ENCODE data around the gene EML4. TPM values are rescaled to one million over a fixed set of nuclear protein-coding genes. Genes with fewer than 3 reads are reported as not detected.

The EML4 gene
- total and polyA plus RNA-seq, 2 of the 13 experiments (the other 11 are each of a cell fraction or from before 2014, with no cell fraction given): 243 to 476 TPM

DNA sequence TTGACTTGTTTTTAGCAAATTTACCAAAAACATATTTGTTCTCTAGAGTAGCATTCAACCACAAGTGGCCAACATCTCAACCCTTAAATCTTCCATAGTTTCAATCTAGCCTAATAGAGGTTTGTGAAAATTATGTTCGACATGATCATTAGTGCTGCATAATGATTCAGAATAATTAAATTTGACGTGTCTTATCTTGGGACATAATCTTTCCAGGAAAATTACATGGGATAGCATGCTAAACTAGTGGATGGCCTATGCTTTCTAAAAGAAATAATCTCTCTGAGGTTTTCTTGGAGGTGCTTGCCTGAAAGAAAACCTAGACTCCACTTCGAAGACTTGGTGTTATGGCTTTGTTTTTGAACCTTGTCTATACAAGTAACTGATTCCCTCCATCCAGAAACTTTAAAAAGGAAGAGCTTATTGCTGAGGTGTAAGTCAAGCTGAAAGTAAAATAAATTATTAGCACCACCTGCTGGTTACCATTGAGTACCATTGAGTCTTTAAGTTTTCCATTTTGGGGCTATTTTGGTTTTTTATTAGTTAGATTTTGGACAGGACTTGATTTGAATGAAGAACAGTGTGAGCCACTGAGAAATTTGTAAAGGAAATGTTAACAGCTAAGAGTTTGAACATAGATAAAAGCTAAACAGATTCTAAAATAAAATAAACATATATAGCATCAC lies 159.1 kb downstream of the EML4 start:
- WGBS (ENCODE audit: low lambda C conversion rate): 94% methylated on average over 3 of the region's 3 CpGs
- Histone ChIP-seq H3K27me3 (ENCODE audit: control insufficient read depth in 1 of 2, insufficient read depth in 2 of 2, low read length in 2 of 2) (no peaks in the 10 kb centered on the region), H3K27ac (ENCODE audit: extremely low read length, insufficient read depth, low read length) (no peak overlapping the region), H3K4me3 (replicated peaks in 1 of 3; ENCODE audit: insufficient read depth in 1 of 3, low read depth in 2 of 3, low read length in 3 of 3) (no peak overlapping the region), H3K79me2 (ENCODE audit: insufficient read depth, low read length) (no peaks in the 10 kb centered on the region), H4K20me1 (ENCODE audit: insufficient read depth, low read length) (peaks cover 64% of the 10 kb centered on the region), H3K36me3 (replicated peaks in 1 of 2; ENCODE audit: control insufficient read depth in 1 of 2, insufficient read depth in 2 of 2, low read length in 2 of 2) (peaks cover 31 to 94% of the 10 kb centered on the region in 2 experiments), H3K4me1 (ENCODE audit: insufficient read depth, low read length) (peaks cover 39% of the 10 kb centered on the region), H2AFZ (ENCODE audit: low read length) (no peak overlapping the region), H3K9ac (ENCODE audit: insufficient read depth, low read depth, low read length) (no peak overlapping the region), H3K4me2 (ENCODE audit: low read depth, low read length) (no peak overlapping the region), H3K9me3 (ENCODE audit: low read length) (no peaks in the 10 kb centered on the region)
- intact Hi-C loops (cut with micrococcal nuclease; ENCODE audit: unreplicated experiment): loop anchor here (5.0 kb wide), 1 partner anchor 236 kb away; no protein-coding TSS in a partner anchor
- no peak for FAIRE-seq
- ChIA-PET CTCF (ENCODE audit: low intra/inter-chr PET ratio, low total read pairs) (no interaction called here), POLR2A (no interaction called here)
- ATAC-seq: no peak
- no TSS peak for BruUV-seq (replicated peaks)
- in situ Hi-C loops (cut with HindIII; ENCODE audit: extremely low pct_ligation_motif_present, low pct_unique_long_range_greater_than_20kb): no loop called here
- DNase-seq (ENCODE audit: low spot score): no peak
- TF ChIP-seq SMYD3 (CRISPR knock-in tag; IDR thresholded peaks at IDR 0.05) (0 out of 2 replicates have a peak, but pooled peaks have one; percentile 45), SCMH1 (CRISPR knock-in tag; IDR thresholded peaks at IDR 0.05; ENCODE audit: borderline replicate concordance) (no peak), HMG20B (CRISPR knock-in tag; conservative IDR thresholded peaks at IDR 0.05) (no peak), ZNF703 (CRISPR knock-in tag; IDR thresholded peaks at IDR 0.05; ENCODE audit: borderline replicate concordance) (no peak), FOSL1 (CRISPR knock-in tag; IDR thresholded peaks at IDR 0.05; ENCODE audit: borderline replicate concordance) (no peak), ZNF607 (CRISPR knock-in tag; IDR thresholded peaks at IDR 0.05; ENCODE audit: borderline replicate concordance) (no peak), ZNF720 (CRISPR knock-in tag; IDR thresholded peaks at IDR 0.05) (no peak), ZNF234 (CRISPR knock-in tag; conservative IDR thresholded peaks at IDR 0.05) (no peak), SRF (IDR thresholded peaks at IDR 0.05; ENCODE audit: low read depth, low read length) (no peak), RBM22 (optimal IDR thresholded peaks at IDR 0.05; ENCODE audit: low read length) (peak; percentile 70), ZNF616 (CRISPR knock-in tag; IDR thresholded peaks at IDR 0.05; ENCODE audit: low read depth) (no peak), ELF4 (CRISPR knock-in tag; IDR thresholded peaks at IDR 0.05; ENCODE audit: borderline replicate concordance) (0 out of 2 replicates have a peak, but pooled peaks have one; percentile 20), POLR2AphosphoS2 (IDR thresholded peaks at IDR 0.05; ENCODE audit: low read depth, low read length) (0 out of 2 replicates have a peak, but pooled peaks have one; percentile 65), SSRP1 (CRISPR knock-in tag; IDR thresholded peaks at IDR 0.05) (0 out of 2 replicates have a peak, but pooled peaks have one; percentile 33)
- TF ChIP-seq, protein P1, sequence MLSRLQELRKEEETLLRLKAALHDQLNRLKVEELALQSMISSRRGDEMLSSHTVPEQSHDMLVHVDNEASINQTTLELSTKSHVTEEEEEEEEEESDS (CRISPR knock-in tag; IDR thresholded peaks at IDR 0.05; ENCODE audit: borderline replicate concordance): no peak
- TF ChIP-seq, protein P2, sequence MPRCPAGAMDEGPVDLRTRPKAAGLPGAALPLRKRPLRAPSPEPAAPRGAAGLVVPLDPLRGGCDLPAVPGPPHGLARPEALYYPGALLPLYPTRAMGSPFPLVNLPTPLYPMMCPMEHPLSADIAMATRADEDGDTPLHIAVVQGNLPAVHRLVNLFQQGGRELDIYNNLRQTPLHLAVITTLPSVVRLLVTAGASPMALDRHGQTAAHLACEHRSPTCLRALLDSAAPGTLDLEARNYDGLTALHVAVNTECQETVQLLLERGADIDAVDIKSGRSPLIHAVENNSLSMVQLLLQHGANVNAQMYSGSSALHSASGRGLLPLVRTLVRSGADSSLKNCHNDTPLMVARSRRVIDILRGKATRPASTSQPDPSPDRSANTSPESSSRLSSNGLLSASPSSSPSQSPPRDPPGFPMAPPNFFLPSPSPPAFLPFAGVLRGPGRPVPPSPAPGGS (CRISPR knock-in tag; IDR thresholded peaks at IDR 0.05): no peak
- TF ChIP-seq, protein P3, sequence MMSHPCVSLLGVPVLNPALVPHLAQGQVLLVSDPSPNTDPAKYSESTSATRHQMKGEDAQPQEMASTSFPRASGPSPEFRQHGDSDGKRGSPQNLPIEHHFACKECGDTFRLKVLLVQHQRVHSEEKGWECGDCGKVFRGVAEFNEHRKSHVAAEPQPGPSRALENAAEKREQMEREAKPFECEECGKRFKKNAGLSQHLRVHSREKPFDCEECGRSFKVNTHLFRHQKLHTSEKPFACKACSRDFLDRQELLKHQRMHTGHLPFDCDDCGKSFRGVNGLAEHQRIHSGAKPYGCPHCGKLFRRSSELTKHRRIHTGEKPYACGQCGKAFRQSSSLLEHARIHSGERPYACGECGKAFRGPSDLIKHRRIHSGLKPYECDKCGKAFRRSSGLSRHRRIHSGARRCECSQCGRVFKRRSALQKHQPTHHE (CRISPR knock-in tag; IDR thresholded peaks at IDR 0.05; ENCODE audit: borderline replicate concordance): no peak
- TF ChIP-seq, protein P4, sequence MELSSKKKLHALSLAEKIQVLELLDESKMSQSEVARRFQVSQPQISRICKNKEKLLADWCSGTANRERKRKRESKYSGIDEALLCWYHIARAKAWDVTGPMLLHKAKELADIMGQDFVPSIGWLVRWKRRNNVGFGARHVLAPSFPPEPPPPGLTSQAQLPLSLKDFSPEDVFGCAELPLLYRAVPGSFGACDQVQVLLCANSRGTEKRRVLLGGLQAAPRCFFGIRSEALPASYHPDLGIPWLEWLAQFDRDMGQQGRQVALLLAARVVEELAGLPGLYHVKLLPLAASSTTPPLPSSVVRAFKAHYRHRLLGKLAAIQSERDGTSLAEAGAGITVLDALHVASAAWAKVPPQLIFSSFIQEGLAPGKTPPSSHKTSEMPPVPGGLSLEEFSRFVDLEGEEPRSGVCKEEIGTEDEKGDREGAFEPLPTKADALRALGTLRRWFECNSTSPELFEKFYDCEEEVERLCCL (CRISPR knock-in tag; IDR thresholded peaks at IDR 0.05; ENCODE audit: borderline replicate concordance): no peak
- TF ChIP-seq, protein P5, sequence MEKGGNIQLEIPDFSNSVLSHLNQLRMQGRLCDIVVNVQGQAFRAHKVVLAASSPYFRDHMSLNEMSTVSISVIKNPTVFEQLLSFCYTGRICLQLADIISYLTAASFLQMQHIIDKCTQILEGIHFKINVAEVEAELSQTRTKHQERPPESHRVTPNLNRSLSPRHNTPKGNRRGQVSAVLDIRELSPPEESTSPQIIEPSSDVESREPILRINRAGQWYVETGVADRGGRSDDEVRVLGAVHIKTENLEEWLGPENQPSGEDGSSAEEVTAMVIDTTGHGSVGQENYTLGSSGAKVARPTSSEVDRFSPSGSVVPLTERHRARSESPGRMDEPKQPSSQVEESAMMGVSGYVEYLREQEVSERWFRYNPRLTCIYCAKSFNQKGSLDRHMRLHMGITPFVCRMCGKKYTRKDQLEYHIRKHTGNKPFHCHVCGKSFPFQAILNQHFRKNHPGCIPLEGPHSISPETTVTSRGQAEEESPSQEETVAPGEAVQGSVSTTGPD (CRISPR knock-in tag; IDR thresholded peaks at IDR 0.05): no peak

Data from HepG2 (cell line).